HG03196 (cell line): ENCODE measurements around the gene PCDHA1.

Experiments used
- ATAC-seq: cut with Tn5 transposase; IDR thresholded peaks from one replicate; pipeline ENCODE4 v1.9.1; 2021; ENCODE audit not compliant: unreplicated experiment

PCDHA1 gene

DNA sequence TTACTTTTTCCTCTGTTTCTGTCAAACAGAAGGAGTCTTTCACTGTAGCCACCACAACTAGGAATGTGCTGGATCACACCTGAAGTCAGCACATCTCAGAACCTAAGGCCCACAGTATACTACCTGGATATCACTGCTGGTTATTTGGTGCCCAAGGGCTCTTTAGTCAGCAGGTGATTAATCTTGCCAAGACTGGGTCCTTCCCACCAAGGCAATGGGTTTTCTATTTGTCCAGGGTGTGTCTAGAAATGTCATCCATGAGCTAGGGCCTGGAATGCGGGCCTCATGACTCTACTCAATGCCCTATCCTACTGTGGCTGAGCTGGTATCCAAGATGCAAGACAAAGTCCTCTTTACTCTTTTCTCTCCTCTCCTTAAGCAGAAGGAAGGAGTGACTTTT, 130.4 kb downstream of the PCDHA1 start:
- ATAC-seq = no peak

DNA sequence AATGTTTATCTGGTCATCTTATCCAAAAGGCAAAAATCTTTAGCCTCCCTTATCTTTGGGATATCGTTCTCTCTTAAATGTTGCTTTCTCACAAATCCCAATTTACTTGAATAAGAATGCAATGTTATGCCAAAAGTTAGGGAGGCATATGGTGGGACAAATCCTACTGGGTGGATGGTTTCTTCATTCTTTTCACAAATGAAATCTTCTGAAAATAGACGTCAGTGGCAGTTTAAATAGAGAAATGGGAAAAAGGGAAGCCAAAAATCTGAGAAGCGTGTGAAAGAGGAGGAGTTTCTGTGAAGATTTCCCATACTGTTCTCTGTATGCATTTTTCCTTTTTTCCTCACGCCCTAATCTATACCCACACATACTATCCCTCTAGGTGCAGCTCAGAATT, 137.7 kb downstream of the PCDHA1 start:
- no peak for ATAC-seq

DNA sequence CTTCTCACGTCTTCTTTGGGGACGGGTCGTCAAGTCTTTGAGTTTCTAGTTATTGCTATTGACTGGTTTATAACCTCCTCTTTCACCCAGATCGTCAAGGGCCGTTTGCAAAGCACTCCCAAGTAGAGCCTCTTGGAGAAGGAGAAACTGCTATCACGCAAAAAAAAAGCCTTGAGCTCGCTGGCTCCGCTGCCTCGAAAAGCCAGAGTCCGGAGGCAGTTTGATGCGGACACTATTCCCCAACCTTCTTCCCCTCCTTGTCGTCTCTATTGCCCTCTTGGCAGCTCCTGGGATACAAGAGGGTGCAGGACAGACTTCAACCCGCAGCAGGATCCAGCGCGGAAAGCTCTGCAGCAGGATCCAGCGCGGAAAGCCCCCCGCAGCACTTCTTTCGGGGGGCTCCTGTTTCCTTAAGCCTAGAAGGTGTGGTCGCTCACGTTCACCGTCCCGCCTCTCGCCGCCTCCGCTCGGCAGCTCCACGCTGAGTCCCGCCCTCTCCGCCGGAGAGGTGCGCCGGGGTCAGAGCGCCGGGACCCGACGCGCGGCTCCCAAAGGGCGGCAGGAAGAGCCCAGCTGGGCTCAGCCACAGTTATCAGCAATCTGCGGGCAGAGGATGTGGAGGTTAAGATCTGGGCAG, 140.0 kb downstream of the PCDHA1 start, which contains the start of gene PCDHAC1:
PCDHAC1 (plus strand) TSS at position 494 of the 637 bp plus-strand sequence. CDS start 594 bp downstream, outside the sequence.
- no peak for ATAC-seq

DNA sequence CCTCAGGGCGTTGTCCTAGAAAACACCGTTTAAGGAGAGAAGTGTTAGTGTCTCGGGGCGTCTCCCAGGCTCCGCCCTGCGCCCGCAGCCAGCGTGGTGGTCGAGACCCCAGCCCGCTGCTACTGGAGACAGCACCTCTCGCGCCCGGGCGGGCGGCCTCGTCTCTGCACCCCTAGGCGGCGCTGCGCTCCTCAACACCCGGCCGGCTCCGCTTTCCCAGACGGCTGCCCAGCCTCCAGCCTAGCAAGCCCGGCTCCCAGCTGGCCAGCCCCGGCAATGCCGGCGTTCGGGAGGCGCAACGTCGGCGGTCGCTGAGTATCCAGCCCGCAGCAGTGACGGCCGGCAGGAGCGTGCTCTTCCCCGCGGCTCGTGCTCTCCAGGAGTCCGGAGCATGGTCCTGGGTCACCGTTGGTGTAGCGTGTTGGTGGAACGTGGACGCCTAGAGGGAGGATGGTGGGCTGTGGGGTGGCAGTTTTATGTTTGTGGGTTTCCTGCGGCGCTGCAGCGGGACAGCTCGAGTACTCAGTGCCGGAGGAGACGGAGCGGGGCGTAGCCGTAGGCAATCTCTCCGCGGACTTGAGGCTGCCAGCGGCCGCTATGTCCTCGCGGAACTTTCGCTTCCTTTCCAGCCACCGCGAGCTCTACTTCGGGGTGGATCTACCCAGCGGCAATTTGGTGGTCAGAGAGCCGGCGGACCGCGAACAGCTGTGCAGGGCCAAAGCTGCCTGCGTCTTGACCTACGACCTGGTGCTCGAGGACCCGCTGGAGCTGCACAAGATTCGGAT, 140.7 kb downstream of the PCDHA1 start:
- no peak for ATAC-seq

DNA sequence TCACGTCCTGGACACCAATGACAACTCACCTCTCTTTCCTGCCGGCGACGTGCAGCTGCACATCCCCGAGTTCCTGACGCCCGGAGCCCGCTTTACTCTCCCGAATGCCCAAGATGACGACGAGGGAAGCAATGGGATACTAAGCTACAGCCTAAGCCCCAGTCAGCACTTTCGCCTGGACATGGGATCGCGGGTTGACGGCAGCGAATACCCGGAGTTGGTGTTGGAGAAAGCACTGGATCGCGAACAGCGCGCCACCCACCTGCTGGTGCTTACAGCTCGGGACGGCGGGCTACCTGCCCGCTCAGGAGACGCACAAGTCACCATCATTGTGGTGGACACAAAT, 141.3 kb downstream of the PCDHA1 start:
- no peak for ATAC-seq

DNA sequence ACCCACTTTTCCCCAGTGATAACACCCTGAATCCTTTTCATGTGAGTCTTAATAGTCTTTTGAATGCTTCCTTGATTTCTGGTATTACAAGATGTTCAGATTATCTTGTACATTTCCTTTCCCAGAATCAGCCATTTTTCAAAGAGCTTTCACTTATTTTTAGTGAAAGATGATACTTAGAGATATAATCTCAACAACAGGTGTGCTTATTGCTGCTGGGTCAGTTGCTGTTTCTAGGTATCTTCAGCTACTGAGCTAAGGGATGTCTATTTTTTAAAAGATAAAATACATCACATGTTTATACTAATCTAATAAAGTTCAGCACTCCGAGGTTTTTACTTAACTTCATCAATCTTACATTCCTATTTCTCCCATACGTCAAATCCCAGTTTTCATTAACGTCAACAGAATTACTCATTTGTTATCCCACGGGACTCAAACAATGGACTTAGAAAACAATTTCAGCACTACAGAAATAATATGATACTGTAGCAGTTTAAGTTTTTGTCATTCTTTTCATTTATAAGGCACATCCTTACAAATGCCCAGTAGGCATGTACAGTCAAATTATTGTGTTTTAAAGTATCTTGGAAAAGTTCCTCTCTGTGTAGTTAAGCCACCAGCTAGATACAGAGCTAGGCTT, 149.1 kb downstream of the PCDHA1 start:
- no peak for ATAC-seq

DNA sequence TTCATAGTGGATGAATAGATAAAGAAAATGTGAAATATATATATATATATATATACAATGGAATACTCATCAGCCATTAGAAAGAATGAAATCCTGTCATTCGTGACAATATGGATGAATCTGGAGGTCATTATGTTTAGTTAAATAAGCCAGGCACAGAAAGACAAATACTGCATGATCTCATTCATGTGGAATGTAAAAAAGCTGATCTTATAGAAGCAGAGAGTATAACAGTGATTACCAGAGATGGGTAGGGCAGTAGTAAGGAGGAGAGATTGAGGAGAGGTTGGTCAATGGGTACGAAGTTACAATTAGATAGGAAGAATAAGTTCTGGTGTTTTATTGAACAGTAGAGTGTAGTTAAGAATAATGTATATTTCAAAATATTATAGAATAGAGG, 160.6 kb downstream of the PCDHA1 start:
- ATAC-seq = no peak

DNA sequence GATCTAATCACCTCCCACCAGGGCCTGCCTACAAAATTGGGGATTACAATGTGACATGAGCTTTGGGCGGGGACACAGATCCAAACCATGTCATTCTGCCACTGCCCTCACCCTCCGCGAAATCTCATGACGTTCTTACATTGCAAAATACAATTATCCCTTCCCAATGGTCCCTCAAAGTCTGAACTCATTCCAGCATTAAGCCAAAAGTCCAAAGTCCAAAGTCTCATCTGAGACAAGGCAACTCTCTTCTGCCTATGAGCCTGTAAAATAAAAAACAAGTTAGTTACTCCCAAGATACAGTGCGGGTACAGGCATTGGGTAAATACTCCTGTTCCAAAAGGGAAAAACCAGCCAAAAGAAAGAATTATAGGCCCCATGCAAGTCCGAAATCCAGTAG, 165.7 kb downstream of the PCDHA1 start:
- ATAC-seq = no peak

DNA sequence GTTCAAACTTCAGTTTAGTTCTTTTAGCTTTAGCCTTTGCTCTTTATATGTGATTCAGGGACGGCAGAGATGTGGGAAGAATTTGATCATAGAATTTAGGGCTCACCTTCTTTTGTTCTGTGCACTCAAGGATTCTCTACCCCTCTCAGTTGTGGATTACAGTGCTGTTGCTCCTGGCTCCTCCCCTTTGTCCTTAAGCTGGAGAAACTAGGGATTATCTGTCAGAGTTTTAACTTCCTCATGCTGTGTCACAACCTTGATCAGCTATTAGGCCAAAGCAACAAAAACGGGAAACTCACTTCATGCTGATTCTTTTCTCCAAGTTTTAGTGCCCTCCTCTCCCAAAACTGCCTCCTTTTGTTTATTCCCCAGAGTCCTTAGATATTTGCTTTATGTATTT, 167.3 kb downstream of the PCDHA1 start:
- ATAC-seq = no peak

DNA sequence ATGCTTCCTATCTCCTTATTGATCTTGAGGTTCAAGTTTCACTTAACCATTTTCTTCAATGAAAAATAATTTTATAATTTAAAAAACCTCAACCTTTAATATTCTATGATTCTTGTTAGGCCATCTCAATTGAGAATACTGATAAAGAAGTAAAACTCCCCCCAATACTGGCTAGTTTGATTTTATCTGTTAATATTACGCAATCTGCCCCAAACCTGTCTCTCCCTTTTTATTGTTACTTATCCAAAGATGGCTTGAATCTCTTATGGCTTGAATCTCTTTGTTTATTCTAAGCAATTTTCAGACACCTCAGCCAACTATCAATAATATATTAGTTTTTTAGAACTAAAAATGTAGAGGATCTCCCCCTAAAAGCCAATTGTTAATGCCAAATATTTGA, 176.2 kb downstream of the PCDHA1 start:
- no peak for ATAC-seq

DNA sequence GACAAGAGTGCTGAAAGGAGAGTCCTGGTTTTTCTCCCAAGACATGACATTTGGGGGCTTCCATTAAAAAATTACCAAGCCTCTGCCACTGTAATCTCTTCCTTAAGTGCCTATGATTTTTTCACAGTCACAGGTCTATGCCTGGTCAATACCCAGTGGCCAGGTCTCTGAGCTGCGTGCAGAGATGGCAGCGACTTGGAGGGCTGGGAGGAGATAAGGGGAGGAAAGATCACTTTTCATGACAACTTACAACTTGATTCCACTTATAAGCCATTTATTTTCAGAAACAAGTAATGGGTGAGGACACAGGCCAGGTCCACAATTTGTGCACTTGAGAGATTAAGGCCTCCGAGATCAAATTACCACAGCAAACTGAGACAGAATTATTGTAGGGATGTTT, 178.4 kb downstream of the PCDHA1 start:
- ATAC-seq = no peak

DNA sequence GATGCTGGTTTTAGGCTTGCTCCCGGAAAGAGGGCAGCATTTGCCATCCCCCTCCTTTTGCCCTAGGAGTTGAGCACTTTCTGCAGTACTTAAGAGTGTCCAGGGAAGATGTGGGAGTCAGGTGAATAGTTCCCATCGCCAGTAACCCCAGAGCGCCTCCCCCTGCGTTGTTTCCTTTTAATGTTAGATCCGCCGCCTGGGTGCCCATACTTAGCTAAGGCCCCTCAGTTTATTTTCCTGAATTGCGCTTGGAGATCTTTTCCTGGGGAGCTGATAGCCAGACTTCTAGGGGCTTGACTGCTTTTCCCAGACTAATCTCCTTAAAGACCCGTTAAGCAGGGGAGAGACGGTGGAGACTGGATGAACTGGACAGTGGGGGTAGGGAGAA, 180.0 kb downstream of the PCDHA1 start:
- ATAC-seq = no peak

DNA sequence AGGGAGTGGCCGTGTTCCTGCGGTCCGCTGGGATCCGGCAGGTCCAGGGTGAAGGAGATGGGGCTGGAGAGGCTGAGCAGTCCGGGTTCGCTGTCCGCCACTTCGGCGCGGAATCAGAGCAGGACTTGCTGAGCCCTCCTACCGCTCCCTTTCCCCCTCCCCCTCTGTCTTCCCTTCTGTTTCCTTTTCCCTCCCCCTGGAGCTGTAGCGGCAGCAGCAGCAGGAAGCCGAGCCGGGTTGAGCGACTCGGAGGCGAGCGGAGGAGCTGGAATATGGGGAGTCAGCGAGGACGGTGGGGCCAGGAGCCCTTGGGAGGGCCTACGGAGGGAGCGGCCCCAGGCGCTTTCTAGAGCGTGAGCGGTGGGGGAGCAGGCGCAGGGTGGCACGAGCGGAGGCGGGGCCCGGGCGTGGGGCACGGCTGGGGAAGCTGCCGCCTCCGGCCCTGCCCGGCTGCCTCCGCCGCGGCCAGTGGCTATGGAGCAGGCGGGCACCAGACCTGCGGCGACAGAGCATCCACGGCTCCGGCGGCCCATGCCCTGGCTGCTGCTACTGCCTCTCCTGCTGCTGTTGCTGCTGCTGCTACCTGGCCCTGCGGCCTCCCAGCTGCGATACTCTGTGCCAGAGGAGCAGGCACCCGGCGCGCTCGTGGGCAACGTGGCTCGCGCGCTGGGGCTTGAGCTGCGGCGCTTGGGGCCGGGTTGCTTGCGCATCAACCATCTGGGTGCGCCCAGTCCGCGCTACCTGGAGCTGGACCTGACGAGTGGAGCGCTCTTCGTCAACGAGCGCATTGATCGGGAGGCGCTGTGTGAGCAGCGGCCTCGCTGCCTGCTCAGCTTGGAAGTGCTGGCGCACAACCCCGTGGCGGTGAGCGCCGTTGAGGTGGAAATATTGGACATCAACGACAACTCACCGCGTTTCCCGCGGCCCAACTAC, 180.6 kb downstream of the PCDHA1 start, which contains the start of gene PCDHAC2:
PCDHAC2 (plus strand) TSS at position 184 of the 933 bp plus-strand sequence; CDS start at position 475, 291 bp downstream.
- no peak for ATAC-seq

DNA sequence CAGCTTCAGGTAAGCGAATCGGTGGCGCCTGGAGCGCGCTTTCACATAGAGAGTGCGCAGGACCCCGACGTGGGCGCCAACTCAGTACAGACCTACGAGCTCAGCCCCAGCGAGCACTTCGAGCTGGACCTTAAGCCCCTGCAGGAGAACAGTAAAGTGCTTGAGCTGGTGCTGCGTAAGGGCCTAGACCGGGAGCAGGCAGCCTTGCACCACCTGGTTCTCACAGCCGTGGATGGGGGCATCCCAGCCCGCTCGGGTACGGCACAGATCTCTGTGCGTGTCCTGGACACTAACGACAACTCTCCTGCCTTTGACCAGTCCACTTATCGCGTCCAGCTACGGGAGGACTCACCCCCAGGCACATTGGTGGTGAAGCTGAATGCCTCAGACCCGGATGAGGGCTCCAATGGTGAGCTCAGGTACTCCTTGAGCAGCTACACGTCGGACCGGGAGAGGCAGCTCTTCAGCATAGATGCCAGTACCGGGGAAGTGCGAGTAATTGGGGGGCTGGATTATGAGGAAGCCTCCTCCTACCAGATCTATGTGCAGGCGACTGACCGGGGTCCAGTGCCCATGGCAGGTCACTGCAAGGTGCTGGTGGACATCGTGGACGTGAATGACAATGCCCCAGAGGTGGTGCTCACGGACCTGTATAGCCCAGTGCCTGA, 181.4 kb downstream of the PCDHA1 start:
- no peak for ATAC-seq

DNA sequence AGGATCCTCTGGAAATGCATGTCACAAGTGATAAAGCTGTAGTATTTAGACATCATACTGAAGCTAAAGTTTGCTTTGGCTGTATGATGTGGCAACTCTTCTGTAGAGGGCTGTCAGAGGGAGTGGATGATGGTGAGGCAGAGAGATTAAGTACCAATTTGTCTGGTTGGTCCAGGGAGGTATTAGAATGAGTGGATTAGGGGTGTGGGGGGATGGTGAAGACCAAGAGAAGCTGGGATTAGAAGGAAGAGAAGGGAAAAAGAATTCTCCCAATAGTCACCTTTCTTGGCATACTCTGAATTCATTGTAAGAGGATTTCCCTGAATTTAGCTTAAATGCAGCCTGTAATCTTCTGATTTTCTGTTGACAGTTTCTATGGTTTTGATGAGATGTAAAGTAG, 183.9 kb downstream of the PCDHA1 start:
- no peak for ATAC-seq

DNA sequence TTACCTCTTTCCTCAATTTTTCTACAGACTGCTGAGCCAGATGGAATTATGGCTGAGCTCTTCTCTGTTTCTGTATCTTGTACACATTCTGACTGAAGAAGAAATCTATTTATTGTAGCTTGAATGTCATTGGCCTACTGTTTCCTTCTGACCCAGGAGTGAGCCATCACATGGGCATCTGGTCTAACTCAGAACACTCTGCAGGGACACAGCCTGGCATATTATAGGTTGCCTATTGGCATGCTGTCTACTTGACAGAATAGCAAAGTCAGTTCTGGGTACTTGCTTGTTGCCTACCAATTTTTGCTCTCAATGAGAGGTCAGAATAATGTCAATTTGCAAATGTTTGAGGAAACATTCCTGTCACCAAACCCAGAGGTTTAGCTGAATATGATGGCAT, 187.6 kb downstream of the PCDHA1 start:
- ATAC-seq = no peak

DNA sequence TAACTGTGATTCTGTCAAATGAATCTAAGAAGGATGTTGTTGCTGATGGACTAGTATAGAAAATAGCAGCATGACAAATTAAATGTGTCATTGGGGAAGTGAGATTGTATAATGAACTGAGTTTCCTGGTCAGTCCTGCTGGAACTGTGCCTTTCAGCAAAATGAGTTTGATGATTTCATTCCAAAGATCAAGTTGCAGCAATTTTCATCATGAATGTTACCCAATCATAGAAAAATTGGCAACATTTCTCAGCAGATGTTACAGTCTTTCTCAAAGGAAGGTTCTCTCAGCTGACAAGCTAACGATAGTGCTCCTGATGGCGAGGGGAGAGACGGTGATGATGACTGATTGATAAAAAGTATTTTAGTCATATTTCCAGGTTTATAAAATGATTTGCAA, 191.1 kb downstream of the PCDHA1 start:
- no peak for ATAC-seq

DNA sequence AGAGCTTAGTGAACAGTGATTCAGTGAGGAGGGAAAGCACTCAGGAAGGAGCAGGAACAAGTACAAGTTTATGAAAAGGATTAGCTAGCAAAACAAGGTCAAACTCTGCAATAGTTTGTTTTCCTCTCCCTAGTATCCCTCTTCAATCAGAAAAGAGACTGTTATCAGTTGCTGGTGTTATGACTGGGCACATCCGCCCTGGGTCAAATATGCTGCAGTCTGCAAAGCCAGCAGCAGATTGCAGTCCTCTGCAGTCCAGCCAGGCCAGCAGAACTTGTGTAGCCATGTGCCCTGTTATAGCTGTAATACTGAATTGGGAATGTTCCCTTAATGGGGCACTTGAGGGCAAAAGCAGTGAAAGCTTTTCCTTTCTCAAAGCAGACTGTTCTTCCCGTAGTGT, 192.3 kb downstream of the PCDHA1 start:
- no peak for ATAC-seq

DNA sequence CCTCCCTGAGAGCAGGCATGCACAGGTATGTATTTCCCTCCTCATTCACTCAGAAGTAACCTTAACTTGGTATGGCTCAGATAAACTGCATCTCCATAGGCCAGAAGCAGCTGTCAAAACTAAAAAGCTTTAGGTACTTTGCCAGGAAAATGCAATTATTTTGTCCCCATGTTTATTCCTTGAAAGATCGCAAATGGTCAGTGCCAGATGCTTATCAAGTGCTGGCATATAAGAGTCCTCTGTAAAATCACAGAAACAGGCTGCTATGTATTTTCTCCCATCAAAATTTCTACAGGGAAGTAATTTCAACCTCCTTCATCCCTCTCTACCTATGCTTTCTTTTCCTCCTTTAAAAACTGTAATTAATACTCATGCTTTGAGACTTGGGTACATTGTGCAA, 193.0 kb downstream of the PCDHA1 start:
- ATAC-seq = no peak

DNA sequence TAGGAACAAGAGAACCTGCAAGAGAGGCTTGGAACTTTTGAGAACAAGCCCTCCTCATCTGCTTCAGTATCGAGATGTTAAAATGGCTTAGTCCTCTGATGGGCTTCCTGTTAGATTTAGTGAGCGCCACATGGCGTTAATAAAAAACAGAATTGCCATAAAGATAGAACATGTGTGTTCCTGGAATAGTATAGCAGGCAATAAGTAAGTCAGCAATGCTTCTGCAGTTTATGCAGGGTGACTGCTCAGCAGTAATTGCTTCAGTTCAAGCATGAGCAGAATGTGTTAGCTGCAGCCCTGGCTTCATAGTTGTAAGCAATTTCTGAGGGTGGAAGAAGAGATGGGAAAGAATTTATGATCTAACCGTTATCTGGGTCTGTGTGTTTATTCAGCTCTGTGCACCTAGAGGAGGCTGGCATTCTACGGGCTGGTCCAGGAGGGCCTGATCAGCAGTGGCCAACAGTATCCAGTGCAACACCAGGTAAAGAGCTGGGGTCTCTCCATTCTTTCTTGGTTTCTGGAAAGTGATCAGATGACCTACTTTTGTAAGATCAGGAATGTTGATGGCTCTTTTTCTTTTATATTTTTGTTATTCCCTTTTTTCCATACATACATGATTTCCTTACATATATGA, 196.3 kb downstream of the PCDHA1 start:
- no peak for ATAC-seq
